WERI-Rb-1 (cell line): ENCODE measurements around the gene KCNH4.

Experiments used
- DNase-seq: peaks from one replicate; pipeline ENCODE4 v3.0.0-alpha.2; 2020
- H3K27ac ChIP-seq: fragments of 250-450 bp; sonication (Bioruptor Pico); 2 replicates; pipeline ENCODE4 v1.5.1; 2020; ENCODE audit warnings: mild to moderate bottlenecking, moderate library complexity
- H3K27me3 ChIP-seq: fragments of 250-450 bp; sonication (Bioruptor Pico); 2 replicates; pipeline ENCODE4 v1.5.1; 2021; ENCODE audit warnings: mild to moderate bottlenecking, low read depth, moderate library complexity; ENCODE audit not compliant: insufficient read depth, severe bottlenecking
- H3K36me3 ChIP-seq: fragments of 250-450 bp; sonication (Bioruptor Pico); 2 replicates; pipeline ENCODE4 v1.5.1; 2020; ENCODE audit warnings: mild to moderate bottlenecking, moderate library complexity
- H3K4me3 ChIP-seq: 2 replicates; pipeline ENCODE4 v1.5.1; 2011; ENCODE audit warnings: low read depth, mild to moderate bottlenecking, control low read depth, low read length
- H3K9me3 ChIP-seq: fragments of 250-450 bp; sonication (Bioruptor Pico); 2 replicates; pipeline ENCODE4 v1.5.1; 2021; ENCODE audit warnings: mild to moderate bottlenecking, moderate library complexity; ENCODE audit not compliant: severe bottlenecking
- TF ChIP-seq, protein P1 (sequence below): IDR thresholded peaks from 2 replicates; pipeline ENCODE4 v1.5.1; 2011; ENCODE audit warnings: low read depth, mild to moderate bottlenecking, control low read depth, inconsistent platforms, low read length

The KCNH4 gene

DNA sequence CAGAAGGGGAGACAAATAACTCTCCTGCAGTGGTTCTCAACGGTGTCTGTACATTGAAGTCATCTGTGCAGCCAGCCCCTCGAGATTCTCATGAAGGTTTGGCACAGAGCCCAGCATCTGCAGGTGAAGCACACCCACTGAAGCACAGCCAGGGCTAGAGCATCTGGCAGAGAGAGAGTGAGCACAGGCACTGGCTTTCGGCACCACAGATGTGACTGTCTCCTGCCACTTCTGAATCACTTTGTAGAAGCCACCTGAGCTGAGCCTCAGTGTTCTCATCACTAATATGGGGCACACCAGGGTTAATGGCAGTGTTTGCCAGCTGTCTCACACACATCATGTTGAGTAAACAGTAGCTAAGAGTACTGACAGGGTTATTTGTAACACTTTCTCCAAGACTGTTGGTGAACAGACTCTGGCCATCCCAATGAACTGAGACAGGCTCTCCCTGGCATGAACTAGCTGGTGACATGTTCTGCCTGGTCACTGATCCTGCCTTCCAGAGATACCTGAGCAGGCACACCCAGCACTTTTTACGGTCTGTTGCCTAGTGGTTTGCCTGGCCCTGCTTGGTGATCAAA is 47.4 kb downstream of the KCNH4 start:
- Histone ChIP-seq H3K9me3 (no peaks in the 10 kb centered on the region), H3K27ac (no peak overlapping the region), H3K4me3 (no peak overlapping the region), H3K27me3 (no peaks in the 10 kb centered on the region), H3K36me3 (peaks cover 53% of the 10 kb centered on the region)
- TF ChIP-seq, protein P1, sequence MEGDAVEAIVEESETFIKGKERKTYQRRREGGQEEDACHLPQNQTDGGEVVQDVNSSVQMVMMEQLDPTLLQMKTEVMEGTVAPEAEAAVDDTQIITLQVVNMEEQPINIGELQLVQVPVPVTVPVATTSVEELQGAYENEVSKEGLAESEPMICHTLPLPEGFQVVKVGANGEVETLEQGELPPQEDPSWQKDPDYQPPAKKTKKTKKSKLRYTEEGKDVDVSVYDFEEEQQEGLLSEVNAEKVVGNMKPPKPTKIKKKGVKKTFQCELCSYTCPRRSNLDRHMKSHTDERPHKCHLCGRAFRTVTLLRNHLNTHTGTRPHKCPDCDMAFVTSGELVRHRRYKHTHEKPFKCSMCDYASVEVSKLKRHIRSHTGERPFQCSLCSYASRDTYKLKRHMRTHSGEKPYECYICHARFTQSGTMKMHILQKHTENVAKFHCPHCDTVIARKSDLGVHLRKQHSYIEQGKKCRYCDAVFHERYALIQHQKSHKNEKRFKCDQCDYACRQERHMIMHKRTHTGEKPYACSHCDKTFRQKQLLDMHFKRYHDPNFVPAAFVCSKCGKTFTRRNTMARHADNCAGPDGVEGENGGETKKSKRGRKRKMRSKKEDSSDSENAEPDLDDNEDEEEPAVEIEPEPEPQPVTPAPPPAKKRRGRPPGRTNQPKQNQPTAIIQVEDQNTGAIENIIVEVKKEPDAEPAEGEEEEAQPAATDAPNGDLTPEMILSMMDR: no peak
- no peak for DNase-seq

DNA sequence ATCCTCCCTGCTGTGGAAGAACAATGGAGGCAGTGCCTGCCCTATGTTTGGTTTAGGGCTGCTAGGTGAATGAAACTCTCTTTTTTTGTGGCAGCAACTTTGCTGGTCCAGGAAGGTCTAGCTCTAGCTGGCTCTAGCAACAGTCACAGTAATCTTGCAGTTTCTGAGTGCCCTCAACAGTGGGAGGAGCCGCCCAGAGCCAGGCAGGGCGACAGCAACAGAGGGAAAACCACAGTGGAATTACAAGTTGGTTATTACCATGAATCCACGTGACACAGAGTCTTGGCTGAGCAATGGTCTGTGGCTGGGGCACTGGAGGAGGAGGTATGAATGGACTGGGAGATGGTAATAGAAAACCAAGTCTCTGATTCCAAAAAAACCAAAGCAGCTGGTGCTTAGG is 48.0 kb downstream of the KCNH4 start:
- TF ChIP-seq, protein P1: no peak
- peaks cover 59% of the 10 kb centered on the region for H3K36me3 ChIP-seq
- no peak overlapping the region for H3K4me3 ChIP-seq
- H3K27me3 ChIP-seq: no peaks in the 10 kb centered on the region
- H3K9me3 ChIP-seq: no peaks in the 10 kb centered on the region
- no peak overlapping the region for H3K27ac ChIP-seq
- DNase-seq: no peak

DNA sequence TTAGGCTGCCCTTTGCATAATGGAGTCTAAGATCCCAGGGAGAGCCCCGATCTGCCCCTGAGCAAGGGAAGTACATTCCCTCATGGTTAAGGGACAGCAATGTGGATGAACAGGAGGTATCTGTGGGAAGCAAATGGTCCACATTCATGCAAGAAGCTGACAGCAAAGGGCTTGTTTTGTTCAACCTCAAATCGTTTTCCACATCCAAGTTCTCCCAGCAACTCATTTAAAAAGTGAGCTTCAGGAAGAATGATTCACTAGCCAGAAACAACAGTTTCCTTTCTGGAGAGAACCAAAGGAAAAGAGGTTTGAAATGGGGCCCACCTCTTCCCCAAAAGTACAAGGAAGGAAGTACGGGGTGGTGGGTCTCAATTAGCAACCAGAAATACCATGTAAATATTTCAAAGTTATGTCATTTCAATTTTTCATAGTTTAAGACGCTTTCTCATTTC is 48.9 kb downstream of the KCNH4 start:
- no peaks in the 10 kb centered on the region for H3K9me3 ChIP-seq
- TF ChIP-seq, protein P1: no peak
- no peak overlapping the region for H3K4me3 ChIP-seq
- no peak for DNase-seq
- H3K27me3 ChIP-seq: no peaks in the 10 kb centered on the region
- peaks cover 59% of the 10 kb centered on the region for H3K36me3 ChIP-seq
- H3K27ac ChIP-seq: no peak overlapping the region

DNA sequence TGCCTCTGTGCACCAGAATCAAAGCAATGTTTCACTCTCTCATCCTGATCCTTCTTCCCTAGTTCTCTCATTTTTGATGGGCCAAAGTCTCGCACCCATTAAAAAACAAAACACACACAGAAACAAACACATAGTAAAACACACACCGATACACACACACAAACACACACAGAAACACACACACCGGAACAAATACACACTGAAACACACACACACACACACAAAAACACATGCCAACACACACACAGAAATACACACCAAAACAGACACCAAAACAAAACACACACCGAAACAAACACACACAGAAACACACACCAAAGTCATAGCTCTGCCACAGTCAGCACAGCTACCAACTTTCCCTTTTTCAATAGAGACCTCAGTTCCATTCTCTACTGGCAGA is 49.7 kb downstream of the KCNH4 start:
- Histone ChIP-seq H3K36me3 (peaks cover 59% of the 10 kb centered on the region), H3K9me3 (no peaks in the 10 kb centered on the region), H3K27me3 (no peaks in the 10 kb centered on the region), H3K4me3 (no peak overlapping the region), H3K27ac (no peak overlapping the region)
- DNase-seq: no peak
- TF ChIP-seq, protein P1: no peak

DNA sequence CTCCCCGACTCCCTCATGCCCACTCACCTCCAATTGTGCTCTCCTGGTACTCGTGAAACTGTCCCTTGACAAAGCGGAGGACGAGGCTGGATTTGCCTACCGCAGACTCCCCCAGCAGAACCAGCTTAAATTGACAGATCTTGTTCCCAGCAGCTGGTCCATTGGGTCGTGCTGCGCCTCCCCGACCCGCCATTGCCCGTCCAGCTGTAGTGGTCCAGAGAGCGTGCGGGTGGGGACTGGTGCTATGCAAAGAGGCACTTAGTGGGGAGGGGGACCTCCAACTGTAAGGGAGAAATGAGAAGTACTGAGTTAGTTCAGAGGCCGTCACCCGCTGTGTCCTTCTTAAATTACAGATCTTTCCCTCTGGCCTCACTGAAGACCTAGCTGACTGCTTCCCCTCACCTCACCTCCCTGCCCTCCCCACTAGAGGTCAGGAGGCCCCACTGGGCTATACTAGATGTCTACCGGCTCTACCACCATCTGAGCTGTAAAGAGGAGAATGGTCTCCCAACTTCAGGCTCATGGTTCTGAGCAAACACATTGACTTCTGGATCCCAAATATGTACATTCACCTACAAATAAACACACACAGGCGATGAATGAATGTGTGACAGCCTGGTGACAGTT is 50.5 kb downstream of the KCNH4 start:
- H3K9me3 ChIP-seq: no peaks in the 10 kb centered on the region
- H3K27ac ChIP-seq: no peak overlapping the region
- no peaks in the 10 kb centered on the region for H3K27me3 ChIP-seq
- DNase-seq: no peak
- H3K4me3 ChIP-seq: no peak overlapping the region
- H3K36me3 ChIP-seq: peaks cover 62% of the 10 kb centered on the region
- TF ChIP-seq, protein P1: peak; percentile 17; the same call in 1 of the 2 replicates
